Measurements from ENCODE around the gene IL1RAPL1.
"Not testable (repeated sequence)": the region's sequence is repeated elsewhere in the genome, so short reads cannot be mapped to it uniquely, and the experiment has no call there.

The IL1RAPL1 gene

DNA sequence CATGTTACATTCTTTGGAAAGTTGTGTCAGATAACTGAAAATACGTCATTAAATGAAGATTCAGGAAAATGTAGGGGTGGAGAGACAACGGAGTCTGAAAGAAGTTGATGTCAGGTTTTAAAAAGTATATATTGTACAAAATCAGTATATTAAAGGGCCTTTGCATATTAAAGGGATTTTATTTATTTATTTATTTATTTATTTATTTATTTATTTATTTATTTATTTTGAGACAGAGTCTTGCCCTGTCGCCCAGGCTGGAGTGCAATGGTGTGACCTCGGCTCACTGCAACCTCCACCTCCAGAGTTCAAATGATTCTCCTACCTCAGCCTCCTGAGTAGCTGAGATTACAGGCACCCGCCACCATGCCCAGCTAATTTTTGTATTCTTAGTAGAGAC, 213.4 kb downstream of the IL1RAPL1 start:
- not testable (repeated sequence) for DNase-seq

DNA sequence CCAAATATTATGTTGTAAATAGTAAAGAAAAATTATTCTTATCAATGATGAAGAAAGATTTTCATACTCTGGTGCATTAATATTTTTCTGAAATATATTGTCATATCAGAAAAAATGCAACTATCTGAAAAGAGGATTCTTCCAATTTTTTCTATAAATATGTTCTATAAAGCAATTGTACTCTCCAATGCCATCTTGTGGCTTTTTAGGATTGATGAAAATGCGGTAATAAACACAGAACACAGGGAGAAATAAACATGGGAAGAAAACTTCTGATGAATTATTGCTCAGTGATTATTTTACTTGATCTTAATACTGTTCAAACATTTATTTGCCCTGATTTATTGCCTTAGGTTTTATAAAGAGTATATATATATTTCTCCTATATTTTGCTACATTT, 215.4 kb downstream of the IL1RAPL1 start:
- DNase-seq = no peak

DNA sequence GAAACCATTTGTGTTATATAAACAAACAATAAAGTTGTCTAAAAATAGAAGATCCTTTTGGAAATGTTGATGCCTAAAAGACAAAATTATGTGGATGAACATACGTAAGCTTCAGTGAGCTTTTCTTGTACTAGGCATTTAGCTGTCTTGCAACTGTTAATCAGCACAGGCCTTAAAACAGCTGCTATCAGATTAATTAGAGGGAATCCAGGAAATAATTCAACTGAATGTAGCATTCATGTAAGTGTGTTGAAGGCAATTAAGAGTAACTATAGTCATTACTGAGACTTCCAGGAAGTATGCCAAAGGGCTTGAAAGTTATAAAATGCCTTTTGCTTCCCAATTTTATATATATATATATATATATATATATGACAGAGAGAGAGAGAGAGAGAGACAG, 248.7 kb downstream of the IL1RAPL1 start:
- DNase-seq = no peak

DNA sequence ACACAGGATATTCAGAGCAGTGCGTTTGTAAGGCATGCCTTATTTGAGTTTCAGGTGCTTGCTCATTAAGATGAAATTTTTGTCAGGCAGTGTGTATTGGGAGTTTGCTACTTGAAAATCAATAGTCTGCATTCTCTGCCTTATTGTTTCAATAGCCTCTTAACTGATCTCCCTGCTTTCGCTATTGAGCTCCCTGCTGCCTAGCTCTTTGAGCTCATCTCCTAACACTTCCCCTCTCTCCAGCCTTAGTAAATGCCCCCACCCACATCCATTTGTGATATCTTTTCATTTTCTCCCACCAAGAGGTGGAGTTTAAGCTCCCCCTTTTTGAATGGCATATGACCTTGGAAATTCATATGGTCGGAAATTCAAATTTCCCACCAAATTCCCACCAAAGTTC, 256.6 kb downstream of the IL1RAPL1 start:
- no peak for DNase-seq

DNA sequence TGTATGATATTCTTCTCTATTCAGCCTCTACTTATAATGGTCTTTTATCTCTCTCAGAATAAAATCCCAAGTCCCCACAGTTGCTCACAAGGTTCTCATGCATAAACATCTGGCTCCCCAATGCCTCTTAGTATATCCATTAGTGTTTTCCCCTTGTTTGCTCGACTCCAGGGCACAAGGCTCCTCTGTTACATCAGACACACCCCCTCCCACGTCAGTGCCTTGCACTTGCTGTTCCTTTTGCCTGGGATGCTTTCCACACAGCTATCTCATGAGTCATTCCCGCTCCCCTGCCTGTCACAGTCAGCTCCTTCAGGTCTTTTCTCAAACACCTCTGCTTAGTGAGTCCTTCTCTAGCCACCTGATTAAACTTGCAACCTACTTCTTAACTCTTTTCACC, 260.2 kb downstream of the IL1RAPL1 start:
- no peak for DNase-seq

DNA sequence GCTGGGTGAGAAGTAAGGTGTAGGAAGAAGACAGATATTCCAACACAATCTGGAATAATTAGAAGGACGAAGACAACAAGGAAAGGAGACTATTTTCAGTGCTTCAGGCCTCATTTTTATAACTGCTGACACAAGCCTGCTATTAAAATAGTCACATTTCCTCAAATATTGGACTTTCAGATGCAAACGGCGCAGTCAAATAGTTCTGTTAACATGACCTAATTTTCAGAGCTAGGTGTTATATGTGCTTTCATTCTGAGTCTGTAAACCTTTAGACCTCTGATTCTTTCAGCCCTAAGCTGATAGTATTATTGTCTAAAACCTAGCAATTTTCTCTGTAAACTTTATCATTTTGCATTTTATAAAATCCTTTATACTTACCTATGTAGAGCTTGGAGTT, 261.5 kb downstream of the IL1RAPL1 start:
- DNase-seq = no peak

DNA sequence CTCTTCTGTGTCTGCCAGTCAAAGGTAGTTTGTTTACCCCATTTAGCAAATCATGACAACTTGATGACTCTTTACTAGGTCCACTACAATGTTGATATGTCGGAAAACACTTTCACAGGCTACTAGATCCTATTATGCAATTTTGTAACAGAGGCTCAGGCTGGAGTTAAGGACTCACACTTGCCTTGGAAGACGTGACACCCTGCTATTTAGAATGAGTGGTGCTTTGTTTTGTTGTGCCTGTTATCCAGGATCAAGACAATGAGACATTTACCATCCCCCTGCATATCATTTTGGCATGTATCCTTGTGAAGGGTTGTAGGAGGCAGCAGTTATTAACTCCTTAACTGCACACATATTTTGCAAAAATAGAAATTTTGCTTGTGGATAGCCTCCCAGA, 263.7 kb downstream of the IL1RAPL1 start:
- no peak for DNase-seq

DNA sequence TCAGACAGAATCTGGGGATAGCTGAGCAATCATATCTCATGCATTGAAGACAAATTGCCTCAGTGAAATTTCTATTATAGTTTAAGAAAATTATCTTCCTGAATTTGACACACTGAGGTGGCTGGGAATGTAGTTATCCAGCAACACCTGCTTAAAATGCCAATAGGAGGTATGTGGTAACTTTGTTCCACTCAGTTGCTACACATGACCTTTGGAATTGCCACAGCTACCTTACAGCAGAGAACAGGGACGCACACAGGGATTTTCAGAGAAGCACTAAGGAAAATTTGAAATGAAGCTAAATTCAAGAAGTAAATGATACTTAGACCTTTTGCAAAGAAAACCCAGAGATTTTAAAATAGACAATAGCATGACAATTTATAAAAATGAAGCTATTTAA, 264.6 kb downstream of the IL1RAPL1 start:
- DNase-seq = no peak

DNA sequence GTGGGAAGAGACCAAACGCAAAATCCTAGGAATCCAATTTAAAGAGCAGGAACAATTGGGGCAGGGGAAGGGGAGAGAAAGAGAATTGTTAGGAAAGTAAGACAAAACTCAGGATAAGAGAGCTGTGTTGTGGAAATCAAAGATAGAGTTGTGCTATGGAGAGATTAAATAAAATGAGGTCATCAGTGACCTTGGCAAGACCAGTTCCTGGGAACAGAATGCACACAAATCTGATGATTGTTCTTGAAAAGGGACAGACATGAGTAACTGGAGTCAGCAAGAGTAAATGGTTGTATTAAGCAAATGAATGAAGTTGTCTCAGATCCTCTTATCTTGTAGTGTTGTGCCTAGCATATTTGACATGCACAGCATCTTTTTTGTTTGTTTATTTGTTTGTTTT, 267.4 kb downstream of the IL1RAPL1 start:
- no peak for DNase-seq

DNA sequence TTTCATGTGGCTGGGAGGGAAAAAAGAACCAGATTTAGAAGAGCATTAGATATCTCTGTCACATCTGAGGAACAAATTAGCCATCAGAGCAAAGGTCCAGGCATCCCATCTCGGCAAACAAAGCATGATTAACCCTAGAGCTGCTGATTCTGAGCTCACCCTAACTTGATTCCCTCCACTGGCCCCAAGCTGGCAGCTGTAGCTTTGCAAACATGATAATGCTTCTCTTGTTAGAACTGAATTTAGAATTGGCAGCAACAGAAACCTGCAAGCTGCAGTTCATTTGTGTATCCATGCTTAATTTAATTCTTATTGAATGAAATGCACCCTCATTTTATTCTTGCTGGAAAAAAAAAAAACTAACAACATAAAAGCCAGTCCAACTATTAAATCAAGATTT, 289.2 kb downstream of the IL1RAPL1 start:
- no peak for DNase-seq

DNA sequence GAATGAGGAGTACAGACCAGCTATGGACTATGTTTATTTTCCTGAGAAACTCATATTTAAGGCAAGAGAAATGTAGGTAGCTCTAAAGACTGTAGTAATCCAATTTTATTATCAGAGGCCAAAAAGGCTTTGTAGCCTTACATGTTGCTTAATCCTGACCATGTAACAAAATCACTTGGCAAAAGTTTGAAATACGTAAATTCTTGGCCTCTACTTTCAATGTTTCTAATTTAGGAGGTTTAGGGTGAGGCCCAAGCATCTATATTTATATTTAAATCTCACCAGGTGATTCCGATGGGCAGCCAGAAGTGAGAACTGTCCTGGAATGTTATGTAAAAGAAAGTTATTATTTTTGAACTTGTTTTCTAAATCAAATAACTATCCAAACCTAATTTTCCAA, 289.7 kb downstream of the IL1RAPL1 start:
- no peak for DNase-seq

DNA sequence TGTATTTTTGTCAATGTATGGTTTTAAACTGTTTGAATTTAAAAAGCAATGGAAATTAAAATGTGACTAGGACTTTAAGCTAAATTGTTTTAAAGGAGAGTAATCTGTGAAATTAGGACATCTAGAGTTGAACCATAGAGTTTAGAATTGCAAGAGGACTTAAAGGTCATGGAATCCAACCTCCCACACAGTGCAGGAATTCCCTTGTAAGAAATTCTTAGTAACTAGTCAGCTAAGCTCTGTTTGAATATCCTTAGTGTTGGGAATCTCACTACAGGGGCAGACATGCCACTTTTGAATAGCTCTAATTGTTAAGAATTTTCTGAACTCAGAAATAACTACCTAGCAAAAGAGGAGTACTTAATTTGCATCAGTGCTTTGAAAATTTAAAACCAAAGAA, 292.9 kb downstream of the IL1RAPL1 start:
- no peak for DNase-seq

DNA sequence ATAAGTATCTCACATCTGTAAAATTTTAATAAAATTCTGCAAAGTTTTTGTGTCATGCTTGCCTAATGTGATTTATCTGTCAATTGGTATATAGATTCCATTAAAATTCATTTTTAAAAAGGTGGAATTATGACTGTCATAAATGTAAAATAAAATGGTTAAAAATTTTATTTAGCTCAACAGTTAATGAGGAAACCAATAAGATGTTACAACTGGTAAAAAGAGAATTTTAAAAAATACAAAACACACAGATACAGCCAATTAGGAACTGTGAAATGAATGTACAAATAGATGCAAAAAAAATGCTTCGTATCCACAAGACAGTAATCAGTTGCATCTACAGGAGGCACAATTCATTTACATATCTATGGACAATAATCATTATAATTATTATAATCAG, 297.6 kb downstream of the IL1RAPL1 start:
- no peak for DNase-seq

DNA sequence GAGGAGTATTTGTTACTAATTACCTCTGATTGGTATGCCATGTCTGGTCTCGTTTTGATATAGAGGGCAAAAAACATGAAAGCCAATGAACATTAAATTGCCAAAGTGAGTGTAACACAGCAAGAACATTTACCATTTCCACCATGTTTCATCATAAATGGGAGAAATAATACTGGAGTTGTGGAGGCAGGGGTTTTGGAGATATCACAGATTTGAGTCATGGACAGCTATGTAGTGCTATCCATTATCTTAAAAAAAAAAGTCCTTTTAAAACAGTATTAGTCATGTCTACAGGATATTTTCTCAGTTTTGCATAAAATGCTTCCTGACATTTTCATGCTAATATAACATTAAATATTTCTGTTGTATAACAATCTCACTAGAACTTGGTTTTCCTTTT, 301.2 kb downstream of the IL1RAPL1 start:
- no peak for DNase-seq

DNA sequence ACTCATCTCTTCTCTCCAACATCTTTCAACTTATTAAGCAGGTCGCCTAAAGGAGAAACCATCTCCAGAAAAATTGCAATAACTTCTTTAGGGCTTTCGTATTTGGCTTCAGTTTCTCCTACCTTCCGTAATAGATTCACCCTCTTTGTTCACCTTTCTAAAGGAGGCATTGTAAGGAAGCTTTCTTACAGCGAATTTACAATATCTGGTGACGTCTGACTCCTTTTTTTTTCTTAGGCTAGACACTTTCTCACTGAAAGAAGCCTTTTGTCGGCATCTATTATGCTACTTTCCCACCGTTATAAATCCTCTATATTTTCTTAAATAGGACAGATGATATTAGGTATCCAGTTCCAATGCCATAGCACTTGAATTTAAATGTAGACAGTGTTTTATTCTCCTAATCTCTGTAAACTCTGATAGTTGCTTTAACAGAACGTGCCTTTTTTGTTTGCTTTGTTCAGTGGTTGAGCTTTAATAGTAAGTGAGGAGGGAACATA, 302.4 kb downstream of the IL1RAPL1 start:
- no peak for DNase-seq

DNA sequence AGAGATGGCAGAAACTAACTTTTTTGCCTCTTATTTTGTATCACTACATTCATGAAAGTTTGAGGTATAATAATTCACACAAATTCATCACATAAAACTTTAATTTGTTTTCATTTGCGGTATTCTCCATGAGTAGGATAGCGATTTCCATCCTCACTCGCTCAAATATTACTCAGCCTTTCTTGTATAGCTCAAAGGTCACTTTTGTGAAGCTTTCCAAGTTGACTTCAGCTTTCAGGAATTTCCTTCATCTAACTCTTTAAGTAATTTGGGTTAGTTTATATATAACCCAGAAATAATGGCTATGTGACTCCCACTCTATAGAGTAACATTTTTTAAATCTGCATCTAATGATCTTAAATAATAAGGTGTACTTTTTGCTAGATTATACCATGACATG, 314.4 kb downstream of the IL1RAPL1 start:
- no peak for DNase-seq

DNA sequence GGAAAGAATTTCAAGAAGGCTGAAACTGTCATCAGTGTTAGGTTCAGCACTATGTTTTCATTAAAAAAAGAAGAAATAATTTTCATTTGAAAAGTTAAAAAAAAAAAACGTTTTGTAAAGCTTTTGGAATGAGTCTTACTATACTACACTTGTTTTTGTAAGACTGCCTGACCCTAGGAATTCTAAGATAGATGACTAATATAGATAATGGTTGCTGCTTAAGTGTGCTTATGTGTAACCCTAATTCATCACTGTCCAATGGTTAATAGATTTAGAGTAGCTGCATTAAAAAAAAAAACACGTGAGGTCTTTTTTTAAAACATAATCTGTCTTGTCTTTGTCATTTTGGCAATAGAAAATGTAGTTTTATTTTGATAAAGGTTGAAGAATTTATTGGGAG, 323.2 kb downstream of the IL1RAPL1 start:
- DNase-seq = no peak

DNA sequence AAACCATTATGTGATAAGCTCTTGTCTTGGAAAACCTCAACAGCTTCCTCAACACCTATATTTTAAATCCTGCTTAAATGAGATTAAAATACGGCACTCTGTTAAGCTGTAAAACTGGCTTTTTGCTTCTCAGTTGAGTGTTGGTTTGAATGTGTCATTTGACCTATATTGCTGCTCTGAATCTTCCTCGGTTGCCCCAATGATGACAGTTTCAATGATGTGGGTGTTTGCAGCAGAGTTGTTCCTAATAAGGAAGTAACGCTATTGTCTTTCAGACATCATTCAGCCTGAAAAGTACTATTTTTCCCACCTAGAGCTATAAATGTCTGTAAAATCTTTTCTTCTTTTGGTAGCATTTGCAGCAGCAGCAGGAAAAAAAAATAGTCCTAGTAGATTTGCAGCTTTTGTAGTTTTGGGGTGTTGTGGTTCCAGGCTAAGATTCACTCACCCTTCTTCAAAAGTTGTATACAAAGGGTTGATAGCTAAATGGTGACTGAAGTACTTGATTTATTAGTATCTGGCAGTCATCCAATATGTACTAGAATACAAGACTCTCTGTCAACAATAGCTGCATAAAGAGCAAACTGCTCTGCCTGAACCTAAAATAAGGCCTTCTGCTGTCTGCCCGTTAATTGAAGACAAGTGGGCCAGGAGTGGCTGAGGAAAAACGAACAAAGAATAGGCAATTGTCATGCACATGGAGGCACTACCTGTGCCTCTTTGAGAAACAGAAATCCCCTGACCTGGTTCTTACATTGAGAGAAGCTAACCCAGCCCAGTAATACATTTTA, 333.1 kb downstream of the IL1RAPL1 start:
- no peak for DNase-seq

DNA sequence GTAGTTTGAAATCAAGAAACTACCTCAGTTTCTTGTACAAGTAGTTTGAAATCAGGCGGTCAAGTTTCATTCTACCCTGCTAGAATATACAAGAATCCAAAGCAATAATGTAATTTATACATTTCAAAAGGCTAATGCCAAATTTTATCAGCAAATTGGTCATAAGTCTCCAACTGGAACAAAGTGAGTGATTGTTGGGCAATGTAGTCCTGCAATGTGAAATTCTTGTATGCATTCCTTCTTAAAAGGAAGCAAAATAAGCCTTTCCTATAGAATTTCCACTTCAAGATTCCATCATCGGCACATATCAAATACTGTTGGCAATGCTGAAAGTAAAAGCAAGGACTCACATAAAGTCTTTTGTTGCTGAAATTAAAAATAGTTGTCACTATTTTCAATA, 334.9 kb downstream of the IL1RAPL1 start:
- DNase-seq = no peak

DNA sequence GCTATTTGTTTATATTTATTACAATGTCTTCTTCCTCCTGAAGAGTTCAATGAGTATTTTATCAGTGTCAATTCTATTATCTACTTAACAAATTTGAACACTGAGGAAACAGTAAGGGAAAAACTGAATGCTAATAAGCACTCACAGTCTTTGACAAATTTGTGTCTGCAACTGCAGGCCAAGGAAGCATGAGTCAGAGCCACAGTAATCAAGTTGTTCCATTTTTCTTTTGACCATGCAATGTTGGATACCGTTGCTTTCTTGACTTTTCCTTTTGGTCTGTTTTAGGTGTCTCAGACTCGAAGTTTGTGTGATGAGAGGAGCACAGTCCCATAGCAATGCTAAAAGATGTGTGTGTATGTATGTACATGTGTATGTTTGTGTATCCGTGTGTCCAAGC, 359.6 kb downstream of the IL1RAPL1 start:
- DNase-seq = no peak

DNA sequence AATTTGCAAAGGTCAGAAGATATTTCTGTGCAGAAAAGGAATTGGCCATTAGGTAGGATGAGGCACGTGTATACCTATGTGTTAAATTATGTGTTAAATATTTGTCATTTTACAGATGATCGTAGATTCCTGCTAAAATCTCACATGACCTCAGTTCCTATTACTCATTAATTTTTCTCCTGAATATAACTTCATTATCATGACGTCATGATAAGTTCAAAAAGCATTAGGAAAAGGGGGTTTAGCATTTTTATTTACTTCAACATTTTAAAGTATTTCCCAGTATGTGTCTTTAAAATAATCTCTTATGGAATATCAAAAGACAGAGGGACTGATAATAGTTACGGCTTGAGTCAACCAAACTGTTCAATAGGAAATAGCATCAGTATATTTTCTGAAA, 372.8 kb downstream of the IL1RAPL1 start:
- no peak for DNase-seq

DNA sequence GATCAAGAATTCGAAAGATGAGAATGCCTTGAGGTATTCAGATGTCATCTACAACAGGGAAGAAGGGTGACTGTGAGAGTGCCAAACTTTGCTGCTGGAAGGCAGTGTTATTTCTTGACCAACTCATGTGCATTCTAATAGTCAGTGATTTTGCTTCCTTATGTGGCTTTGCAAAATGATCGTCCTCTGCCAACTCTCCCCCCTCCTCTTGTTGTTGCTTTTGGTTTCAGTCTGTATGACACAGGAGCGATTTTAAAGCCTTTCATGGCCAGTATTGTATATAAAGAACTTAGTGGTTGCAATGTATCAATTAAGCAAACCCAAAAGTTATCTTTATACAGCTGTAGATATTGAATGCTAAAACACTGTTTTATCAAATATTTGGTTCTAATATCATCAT, 379.1 kb downstream of the IL1RAPL1 start:
- no peak for DNase-seq

DNA sequence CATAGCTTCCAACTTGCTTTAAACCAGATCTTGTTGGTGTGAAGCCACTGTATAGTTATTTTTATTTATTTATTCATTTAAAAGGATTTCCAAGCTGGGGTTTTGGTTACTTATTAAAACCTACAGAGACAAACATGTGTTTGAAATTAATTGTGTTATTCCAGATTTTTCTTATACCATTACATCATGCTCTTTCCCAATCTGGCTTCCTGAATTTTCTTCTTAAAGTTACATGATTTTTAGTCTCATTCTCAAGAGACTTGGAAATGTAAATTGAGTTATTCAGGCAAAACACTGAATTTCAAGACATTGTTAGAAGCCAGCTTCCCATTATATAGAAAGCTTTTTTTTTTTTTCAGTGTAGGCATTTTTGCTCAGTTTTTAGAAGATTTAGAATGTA, 381.9 kb downstream of the IL1RAPL1 start:
- DNase-seq = no peak

DNA sequence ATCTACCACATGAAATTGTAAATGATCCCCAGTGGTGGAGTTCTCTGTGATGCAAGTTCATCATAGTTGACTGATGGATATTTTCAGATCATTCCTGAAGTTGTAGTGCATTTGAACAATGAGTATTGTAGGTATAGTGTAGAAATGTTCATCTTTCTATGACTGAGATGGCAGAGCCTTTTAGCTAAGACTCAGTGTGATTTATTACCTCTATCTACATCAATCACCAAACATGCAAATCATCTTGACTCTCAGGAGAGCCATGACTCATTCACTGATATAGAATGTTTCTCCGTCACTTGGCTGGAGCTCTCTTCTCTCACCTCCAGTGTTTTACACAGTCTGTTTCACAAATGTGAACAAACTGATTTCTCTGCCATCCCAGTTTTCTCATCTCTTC, 392.6 kb downstream of the IL1RAPL1 start:
- DNase-seq = no peak

DNA sequence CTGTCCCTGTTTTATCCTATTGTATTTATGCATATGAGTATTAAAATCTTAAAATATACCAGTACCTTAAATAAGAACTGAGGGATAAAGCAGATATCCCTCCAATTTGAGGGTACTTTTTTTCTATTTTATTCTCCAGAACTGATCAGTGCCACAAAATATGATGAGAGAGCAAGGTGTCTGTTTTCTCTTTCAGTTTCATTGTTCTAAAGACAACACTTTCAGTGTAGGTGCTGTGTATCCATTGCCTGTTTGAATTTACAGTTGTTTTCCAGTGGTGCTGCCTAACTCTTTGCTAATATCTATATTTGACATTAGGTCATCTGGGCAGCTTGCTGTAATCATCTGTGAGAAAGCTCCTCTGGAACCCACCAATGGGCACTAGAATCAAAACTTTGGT, 394.7 kb downstream of the IL1RAPL1 start:
- DNase-seq = no peak

All from femur (tissue), 1 donor.